Measurements from ENCODE around the gene MOB1B. TPM values are rescaled to one million over a fixed set of nuclear protein-coding genes. Genes with fewer than 3 reads are reported as not detected.

Gene MOB1B
- total and polyA plus RNA-seq, 2 experiments from 2014 or later = 7.9 to 30.2 TPM

DNA sequence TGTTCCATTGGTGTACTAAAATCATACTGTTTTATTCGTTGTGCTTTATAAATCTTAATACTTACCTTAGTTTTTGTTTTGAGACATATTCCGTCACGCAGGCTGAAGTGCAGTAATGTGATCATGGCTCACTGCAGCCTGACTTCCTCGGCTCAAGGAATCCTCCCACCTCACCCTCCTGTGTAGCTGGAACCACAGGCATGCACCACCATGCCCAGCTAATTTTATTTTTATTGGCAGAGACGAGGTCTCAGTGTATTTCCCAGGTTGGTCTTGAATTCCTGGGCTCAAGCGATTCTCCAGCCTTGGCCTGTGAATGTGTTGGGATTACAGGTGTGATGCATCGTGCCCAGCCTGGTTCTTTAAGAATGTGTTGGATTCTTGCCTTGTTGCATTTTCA is 66.9 kb downstream of the MOB1B start:
- H3K27me3 Mint-ChIP-seq (ENCODE audit: insufficient read depth, low read depth, poor library complexity) = no peaks in the 10 kb centered on the region
- Histone ChIP-seq H3K79me2 (replicated peaks; ENCODE audit: insufficient read depth) (no peaks in the 10 kb centered on the region), H3K4me3 (no peak overlapping the region), H3K36me3 (ENCODE audit: insufficient read depth) (peaks cover 8% of the 10 kb centered on the region; the same call in 1 of the 2 replicates), H3K9me2 (ENCODE audit: insufficient read depth) (no peaks in the 10 kb centered on the region), H3K27ac (ENCODE audit: low read depth) (no peak overlapping the region), H3K4me1 (ENCODE audit: insufficient read depth) (no peaks in the 10 kb centered on the region), H2AFZ (no peak overlapping the region), H4K20me1 (replicated peaks; ENCODE audit: insufficient read depth) (no peaks in the 10 kb centered on the region), H3F3A (replicated peaks; ENCODE audit: low read depth) (no peaks in the 10 kb centered on the region), H3K27me3 (ENCODE audit: insufficient read depth) (no peaks in the 10 kb centered on the region), H3K4me2 (no peak overlapping the region)
- no peaks in the 10 kb centered on the region for H3K9me3 Mint-ChIP-seq
- DNase-seq (ENCODE audit: low spot score) (no peak), ATAC-seq (no peak)
- TF ChIP-seq EZH2phosphoT487 (IDR thresholded peaks at IDR 0.05; ENCODE audit: unreplicated experiment) = no peak
- no peak for TF ChIP-seq POLR2AphosphoS5 (IDR thresholded peaks at IDR 0.05; ENCODE audit: low read depth)
- TF ChIP-seq, protein P1, sequence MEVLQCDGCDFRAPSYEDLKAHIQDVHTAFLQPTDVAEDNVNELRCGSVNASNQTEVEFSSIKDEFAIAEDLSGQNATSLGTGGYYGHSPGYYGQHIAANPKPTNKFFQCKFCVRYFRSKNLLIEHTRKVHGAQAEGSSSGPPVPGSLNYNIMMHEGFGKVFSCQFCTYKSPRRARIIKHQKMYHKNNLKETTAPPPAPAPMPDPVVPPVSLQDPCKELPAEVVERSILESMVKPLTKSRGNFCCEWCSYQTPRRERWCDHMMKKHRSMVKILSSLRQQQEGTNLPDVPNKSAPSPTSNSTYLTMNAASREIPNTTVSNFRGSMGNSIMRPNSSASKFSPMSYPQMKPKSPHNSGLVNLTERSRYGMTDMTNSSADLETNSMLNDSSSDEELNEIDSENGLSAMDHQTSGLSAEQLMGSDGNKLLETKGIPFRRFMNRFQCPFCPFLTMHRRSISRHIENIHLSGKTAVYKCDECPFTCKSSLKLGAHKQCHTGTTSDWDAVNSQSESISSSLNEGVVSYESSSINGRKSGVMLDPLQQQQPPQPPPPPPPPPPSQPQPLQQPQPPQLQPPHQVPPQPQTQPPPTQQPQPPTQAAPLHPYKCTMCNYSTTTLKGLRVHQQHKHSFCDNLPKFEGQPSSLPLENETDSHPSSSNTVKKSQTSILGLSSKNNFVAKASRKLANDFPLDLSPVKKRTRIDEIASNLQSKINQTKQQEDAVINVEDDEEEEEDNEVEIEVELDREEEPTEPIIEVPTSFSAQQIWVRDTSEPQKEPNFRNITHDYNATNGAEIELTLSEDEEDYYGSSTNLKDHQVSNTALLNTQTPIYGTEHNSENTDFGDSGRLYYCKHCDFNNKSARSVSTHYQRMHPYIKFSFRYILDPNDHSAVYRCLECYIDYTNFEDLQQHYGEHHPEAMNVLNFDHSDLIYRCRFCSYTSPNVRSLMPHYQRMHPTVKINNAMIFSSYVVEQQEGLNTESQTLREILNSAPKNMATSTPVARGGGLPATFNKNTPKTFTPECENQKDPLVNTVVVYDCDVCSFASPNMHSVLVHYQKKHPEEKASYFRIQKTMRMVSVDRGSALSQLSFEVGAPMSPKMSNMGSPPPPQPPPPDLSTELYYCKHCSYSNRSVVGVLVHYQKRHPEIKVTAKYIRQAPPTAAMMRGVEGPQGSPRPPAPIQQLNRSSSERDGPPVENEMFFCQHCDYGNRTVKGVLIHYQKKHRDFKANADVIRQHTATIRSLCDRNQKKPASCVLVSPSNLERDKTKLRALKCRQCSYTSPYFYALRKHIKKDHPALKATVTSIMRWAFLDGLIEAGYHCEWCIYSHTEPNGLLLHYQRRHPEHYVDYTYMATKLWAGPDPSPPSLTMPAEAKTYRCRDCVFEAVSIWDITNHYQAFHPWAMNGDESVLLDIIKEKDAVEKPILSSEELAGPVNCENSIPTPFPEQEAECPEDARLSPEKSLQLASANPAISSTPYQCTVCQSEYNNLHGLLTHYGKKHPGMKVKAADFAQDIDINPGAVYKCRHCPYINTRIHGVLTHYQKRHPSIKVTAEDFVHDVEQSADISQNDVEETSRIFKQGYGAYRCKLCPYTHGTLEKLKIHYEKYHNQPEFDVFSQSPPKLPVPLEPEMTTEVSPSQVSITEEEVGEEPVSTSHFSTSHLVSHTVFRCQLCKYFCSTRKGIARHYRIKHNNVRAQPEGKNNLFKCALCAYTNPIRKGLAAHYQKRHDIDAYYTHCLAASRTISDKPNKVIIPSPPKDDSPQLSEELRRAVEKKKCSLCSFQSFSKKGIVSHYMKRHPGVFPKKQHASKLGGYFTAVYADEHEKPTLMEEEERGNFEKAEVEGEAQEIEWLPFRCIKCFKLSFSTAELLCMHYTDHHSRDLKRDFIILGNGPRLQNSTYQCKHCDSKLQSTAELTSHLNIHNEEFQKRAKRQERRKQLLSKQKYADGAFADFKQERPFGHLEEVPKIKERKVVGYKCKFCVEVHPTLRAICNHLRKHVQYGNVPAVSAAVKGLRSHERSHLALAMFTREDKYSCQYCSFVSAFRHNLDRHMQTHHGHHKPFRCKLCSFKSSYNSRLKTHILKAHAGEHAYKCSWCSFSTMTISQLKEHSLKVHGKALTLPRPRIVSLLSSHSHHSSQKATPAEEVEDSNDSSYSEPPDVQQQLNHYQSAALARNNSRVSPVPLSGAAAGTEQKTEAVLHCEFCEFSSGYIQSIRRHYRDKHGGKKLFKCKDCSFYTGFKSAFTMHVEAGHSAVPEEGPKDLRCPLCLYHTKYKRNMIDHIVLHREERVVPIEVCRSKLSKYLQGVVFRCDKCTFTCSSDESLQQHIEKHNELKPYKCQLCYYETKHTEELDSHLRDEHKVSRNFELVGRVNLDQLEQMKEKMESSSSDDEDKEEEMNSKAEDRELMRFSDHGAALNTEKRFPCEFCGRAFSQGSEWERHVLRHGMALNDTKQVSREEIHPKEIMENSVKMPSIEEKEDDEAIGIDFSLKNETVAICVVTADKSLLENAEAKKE (CRISPR knock-in tag; IDR thresholded peaks at IDR 0.05) = no peak
- no peak for TF ChIP-seq NANOG (IDR thresholded peaks at IDR 0.05; ENCODE audit: borderline replicate concordance)
- TF ChIP-seq ZNF331 (CRISPR knock-in tag; IDR thresholded peaks at IDR 0.05; ENCODE audit: low read depth) = no peak
- TF ChIP-seq, protein P2, sequence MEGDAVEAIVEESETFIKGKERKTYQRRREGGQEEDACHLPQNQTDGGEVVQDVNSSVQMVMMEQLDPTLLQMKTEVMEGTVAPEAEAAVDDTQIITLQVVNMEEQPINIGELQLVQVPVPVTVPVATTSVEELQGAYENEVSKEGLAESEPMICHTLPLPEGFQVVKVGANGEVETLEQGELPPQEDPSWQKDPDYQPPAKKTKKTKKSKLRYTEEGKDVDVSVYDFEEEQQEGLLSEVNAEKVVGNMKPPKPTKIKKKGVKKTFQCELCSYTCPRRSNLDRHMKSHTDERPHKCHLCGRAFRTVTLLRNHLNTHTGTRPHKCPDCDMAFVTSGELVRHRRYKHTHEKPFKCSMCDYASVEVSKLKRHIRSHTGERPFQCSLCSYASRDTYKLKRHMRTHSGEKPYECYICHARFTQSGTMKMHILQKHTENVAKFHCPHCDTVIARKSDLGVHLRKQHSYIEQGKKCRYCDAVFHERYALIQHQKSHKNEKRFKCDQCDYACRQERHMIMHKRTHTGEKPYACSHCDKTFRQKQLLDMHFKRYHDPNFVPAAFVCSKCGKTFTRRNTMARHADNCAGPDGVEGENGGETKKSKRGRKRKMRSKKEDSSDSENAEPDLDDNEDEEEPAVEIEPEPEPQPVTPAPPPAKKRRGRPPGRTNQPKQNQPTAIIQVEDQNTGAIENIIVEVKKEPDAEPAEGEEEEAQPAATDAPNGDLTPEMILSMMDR (conservative IDR thresholded peaks at IDR 0.05; ENCODE audit: low read depth in 2 of 2) = no peak
- no peak for TF ChIP-seq ETS1 (IDR thresholded peaks at IDR 0.05)
- TF ChIP-seq STAT1 (IDR thresholded peaks at IDR 0.05; ENCODE audit: unreplicated experiment) = no peak
- TF ChIP-seq ZNF114 (CRISPR knock-in tag; IDR thresholded peaks at IDR 0.05) = no peak
- no peak for TF ChIP-seq REST (IDR thresholded peaks at IDR 0.05; ENCODE audit: unreplicated experiment)
- TF ChIP-seq EZH2 (IDR thresholded peaks at IDR 0.05; ENCODE audit: low read depth, unreplicated experiment) = no peak
- no peak for TF ChIP-seq JUNB (IDR thresholded peaks at IDR 0.05; ENCODE audit: unreplicated experiment)
- TF ChIP-seq CREB1 (CRISPR knock-in tag; IDR thresholded peaks at IDR 0.05; ENCODE audit: low read depth) = no peak
- H3K4me3 Mint-ChIP-seq = no peak overlapping the region
- no peaks in the 10 kb centered on the region for H3K4me1 Mint-ChIP-seq
- no peak overlapping the region for H3K27ac Mint-ChIP-seq
- peaks cover 5% of the 10 kb centered on the region; the same call in 1 of the 3 replicates for H3K36me3 Mint-ChIP-seq (ENCODE audit: low read depth)

Data from GM23338 (cell line).